ENCODE measurements around the gene P2RY14. TPM values are rescaled to one million over a fixed set of nuclear protein-coding genes. Genes with fewer than 3 reads are reported as not detected.

P2RY14 gene
- total RNA-seq, 1 donor from 2014 or later, result 0.60 TPM

- Mint-ChIP-seq H3K9me3 (no peaks in the 10 kb centered on the region), H3K27me3 (no peaks in the 10 kb centered on the region), H3K4me1 (ENCODE audit: unreplicated experiment) (peaks cover 5% of the 10 kb centered on the region), H3K4me3 (no peak overlapping the region), H3K36me3 (no peaks in the 10 kb centered on the region), H3K27ac (no peak overlapping the region)
- no peak for DNase-seq (ENCODE audit: extremely low spot score, unreplicated experiment)
- no peak for TF ChIP-seq CTCF (conservative IDR thresholded peaks at IDR 0.05)
These were observed 72.1 kb downstream of the P2RY14 start for GRCh38 chr3:151206201-151206600.

GRCh38 chr3:151205482-151205881, 72.9 kb downstream of the P2RY14 start:
- no peaks in the 10 kb centered on the region for H3K9me3 Mint-ChIP-seq
- H3K27ac Mint-ChIP-seq, result no peak overlapping the region
- H3K36me3 Mint-ChIP-seq, result no peaks in the 10 kb centered on the region
- no peak for TF ChIP-seq CTCF (conservative IDR thresholded peaks at IDR 0.05)
- no peak overlapping the region for H3K4me3 Mint-ChIP-seq
- no peak for DNase-seq (ENCODE audit: extremely low spot score, unreplicated experiment)
- no peaks in the 10 kb centered on the region for H3K27me3 Mint-ChIP-seq
- peaks cover 2% of the 10 kb centered on the region for H3K4me1 Mint-ChIP-seq (ENCODE audit: unreplicated experiment)

- H3K9me3 Mint-ChIP-seq, result no peaks in the 10 kb centered on the region
- no peak overlapping the region for H3K4me3 Mint-ChIP-seq
- no peak overlapping the region for H3K27ac Mint-ChIP-seq
These were observed 73.6 kb downstream of the P2RY14 start for GRCh38 chr3:151204530-151205402.

GRCh38 chr3:151203051-151203420, 75.3 kb downstream of the P2RY14 start, which contains the start of gene GPR171:
Gene GPR171, minus strand, starts transcription at chr3:151203216. Its CDS starts 3,830 bp downstream, at chr3:151199386.
- no peaks in the 10 kb centered on the region for H3K4me1 Mint-ChIP-seq (ENCODE audit: unreplicated experiment)
- DNase-seq (ENCODE audit: extremely low spot score, unreplicated experiment), result no peak

More at GRCh38 chr3:151204530-151205402, 73.6 kb downstream of the P2RY14 start:
- H3K27me3 Mint-ChIP-seq, result no peaks in the 10 kb centered on the region
- H3K4me1 Mint-ChIP-seq (ENCODE audit: unreplicated experiment), result no peaks in the 10 kb centered on the region
- H3K36me3 Mint-ChIP-seq, result no peaks in the 10 kb centered on the region
- no peak for TF ChIP-seq CTCF (conservative IDR thresholded peaks at IDR 0.05)
- no peak for DNase-seq (ENCODE audit: extremely low spot score, unreplicated experiment)

GRCh38 chr3:151201051-151201730, 77.2 kb downstream of the P2RY14 start:
- Mint-ChIP-seq H3K27me3 (no peaks in the 10 kb centered on the region), H3K27ac (no peak overlapping the region), H3K36me3 (no peaks in the 10 kb centered on the region), H3K4me3 (no peak overlapping the region), H3K4me1 (ENCODE audit: unreplicated experiment) (peaks cover 5% of the 10 kb centered on the region), H3K9me3 (no peaks in the 10 kb centered on the region)
- DNase-seq (ENCODE audit: extremely low spot score, unreplicated experiment), result no peak
- TF ChIP-seq CTCF (conservative IDR thresholded peaks at IDR 0.05), result no peak

More at GRCh38 chr3:151203051-151203420, 75.3 kb downstream of the P2RY14 start, which contains the start of gene GPR171:
- Mint-ChIP-seq H3K36me3 (no peaks in the 10 kb centered on the region), H3K27ac (no peak within 1 kb of the TSS), H3K9me3 (no peaks in the 10 kb centered on the region), H3K4me3 (no peak within 1 kb of the TSS), H3K27me3 (no peaks in the 10 kb centered on the region)
- no peak for TF ChIP-seq CTCF (conservative IDR thresholded peaks at IDR 0.05)

Measured in type B pancreatic cell (in vitro differentiated cells).